Measurements from ENCODE around the gene GIT2. TPM values are rescaled to one million over a fixed set of nuclear protein-coding genes. Genes with fewer than 3 reads are reported as not detected.

The GIT2 gene
- total RNA-seq, 3 donors from 2014 or later = 41.3 to 53.1 (median 42.6) TPM

DNA sequence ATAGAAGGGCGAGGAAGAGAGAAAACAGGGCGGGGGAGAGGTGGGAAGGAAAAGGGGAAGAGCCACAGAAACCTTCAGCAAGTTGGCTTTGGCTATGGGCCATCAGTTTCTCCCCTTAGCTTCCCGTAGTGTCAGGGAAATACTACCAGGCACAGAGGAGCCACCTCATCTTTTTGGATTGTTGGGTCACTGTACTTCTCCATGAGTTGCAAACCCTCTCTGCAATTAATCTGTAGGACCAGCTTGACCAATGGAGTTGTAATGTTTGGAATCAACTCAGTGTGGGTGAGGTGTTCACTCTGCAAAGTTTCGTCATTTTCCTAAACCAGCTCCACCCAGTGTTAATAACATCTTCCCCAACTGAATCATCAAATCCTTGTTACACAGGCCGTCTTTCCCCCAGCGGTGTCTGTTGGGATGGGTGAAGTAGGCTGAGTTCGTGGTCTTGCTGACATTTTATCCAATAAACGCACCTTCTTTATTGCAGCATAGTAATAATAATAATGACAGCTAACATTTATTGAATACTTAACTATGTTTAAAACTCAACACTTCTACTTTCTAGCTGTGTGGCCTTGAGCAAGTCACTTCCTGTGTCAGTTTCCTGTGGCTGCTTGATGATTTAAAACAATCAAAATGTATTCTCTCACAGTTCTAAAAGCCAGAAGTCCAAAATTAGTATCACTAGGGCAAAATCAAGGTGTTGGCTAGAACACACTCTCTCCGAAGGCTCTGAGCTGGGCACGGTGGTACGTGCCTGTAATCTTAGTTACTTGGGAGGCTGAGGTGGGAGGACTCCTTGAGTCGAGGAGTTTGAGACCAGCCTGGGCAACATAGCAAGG lies 107.8 kb downstream of the GIT2 start:
- no peak for TF ChIP-seq POLR2A (IDR thresholded peaks at IDR 0.05)
- TF ChIP-seq, protein P1, sequence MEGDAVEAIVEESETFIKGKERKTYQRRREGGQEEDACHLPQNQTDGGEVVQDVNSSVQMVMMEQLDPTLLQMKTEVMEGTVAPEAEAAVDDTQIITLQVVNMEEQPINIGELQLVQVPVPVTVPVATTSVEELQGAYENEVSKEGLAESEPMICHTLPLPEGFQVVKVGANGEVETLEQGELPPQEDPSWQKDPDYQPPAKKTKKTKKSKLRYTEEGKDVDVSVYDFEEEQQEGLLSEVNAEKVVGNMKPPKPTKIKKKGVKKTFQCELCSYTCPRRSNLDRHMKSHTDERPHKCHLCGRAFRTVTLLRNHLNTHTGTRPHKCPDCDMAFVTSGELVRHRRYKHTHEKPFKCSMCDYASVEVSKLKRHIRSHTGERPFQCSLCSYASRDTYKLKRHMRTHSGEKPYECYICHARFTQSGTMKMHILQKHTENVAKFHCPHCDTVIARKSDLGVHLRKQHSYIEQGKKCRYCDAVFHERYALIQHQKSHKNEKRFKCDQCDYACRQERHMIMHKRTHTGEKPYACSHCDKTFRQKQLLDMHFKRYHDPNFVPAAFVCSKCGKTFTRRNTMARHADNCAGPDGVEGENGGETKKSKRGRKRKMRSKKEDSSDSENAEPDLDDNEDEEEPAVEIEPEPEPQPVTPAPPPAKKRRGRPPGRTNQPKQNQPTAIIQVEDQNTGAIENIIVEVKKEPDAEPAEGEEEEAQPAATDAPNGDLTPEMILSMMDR (IDR thresholded peaks at IDR 0.05) = no peak
- TF ChIP-seq POLR2AphosphoS5 (IDR thresholded peaks at IDR 0.05) = no peak
- H3K4me3 ChIP-seq = no peak overlapping the region
- no peak for DNase-seq (ENCODE audit: low spot score in 2 of 2)
- intact Hi-C loops (cut with DNase I; ENCODE audit: low total_unique reads) = no loop called here
- H3K27me3 ChIP-seq = no peaks in the 10 kb centered on the region
- H3K4me1 ChIP-seq = no peaks in the 10 kb centered on the region
- H3K9me3 ChIP-seq = no peaks in the 10 kb centered on the region
- H3K27ac ChIP-seq = peak overlapping the region in 1 of 2 donors; percentile 54
- no peaks in the 10 kb centered on the region for H3K36me3 ChIP-seq

DNA sequence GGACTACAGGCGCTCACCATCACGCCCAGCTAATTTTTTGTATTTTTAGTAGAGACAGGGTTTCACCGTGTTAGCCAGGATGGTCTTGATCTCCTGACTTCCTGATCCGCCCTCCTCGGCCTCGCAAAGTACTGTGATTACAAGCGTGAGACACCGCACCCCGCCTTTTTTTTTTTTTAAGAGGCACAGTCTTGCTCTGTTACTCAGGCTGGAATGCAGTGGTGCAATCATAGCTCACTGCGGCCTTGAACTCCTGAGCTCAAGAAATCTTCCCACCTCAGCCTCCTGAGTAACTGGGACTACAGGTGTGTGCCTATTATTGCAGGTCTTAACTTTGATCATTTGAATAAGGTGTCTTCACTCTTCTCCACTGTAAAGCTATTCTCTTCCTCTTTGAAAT lies 110.6 kb downstream of the GIT2 start:
- TF ChIP-seq, protein P1 (IDR thresholded peaks at IDR 0.05) = no peak
- no peak for TF ChIP-seq POLR2A (IDR thresholded peaks at IDR 0.05)
- no peak for TF ChIP-seq POLR2AphosphoS5 (IDR thresholded peaks at IDR 0.05)
- Histone ChIP-seq H3K36me3 (no peaks in the 10 kb centered on the region), H3K9me3 (no peaks in the 10 kb centered on the region), H3K4me3 (no peak overlapping the region), H3K4me1 (no peaks in the 10 kb centered on the region), H3K27ac (no peak overlapping the region), H3K27me3 (no peaks in the 10 kb centered on the region)
- intact Hi-C loops (cut with DNase I; ENCODE audit: low total_unique reads) = no loop called here
- DNase-seq (ENCODE audit: low spot score in 2 of 2) = no peak

DNA sequence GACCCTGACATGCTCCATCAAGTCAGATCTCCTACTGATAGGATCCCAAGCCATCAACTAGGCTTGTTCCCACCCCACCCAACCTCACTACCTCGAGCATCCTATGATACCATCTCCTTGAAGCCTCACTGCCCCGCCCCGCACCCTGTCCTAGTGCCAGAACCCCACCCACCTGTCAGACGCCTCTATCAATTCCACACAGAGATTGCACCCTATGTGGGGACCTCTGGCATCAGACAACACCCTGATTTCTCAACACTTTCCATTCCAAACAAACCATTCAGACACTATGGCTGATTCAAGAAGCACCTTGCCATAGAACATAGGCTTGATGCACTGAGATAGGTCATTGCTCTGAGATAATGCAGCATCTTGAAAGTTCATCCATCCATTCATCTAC lies 112.7 kb downstream of the GIT2 start:
- intact Hi-C loops (cut with DNase I; ENCODE audit: low total_unique reads) = no loop called here
- no peak overlapping the region for H3K4me3 ChIP-seq
- H3K27ac ChIP-seq = no peak overlapping the region
- no peak for TF ChIP-seq POLR2A (IDR thresholded peaks at IDR 0.05)
- no peak for TF ChIP-seq POLR2AphosphoS5 (IDR thresholded peaks at IDR 0.05)
- TF ChIP-seq, protein P1 (IDR thresholded peaks at IDR 0.05) = no peak
- H3K36me3 ChIP-seq = no peaks in the 10 kb centered on the region
- DNase-seq (ENCODE audit: low spot score in 2 of 2) = no peak
- H3K9me3 ChIP-seq = no peaks in the 10 kb centered on the region
- H3K27me3 ChIP-seq = no peaks in the 10 kb centered on the region
- peaks cover 6 to 9% of the 10 kb centered on the region in 2 donors for H3K4me1 ChIP-seq

DNA sequence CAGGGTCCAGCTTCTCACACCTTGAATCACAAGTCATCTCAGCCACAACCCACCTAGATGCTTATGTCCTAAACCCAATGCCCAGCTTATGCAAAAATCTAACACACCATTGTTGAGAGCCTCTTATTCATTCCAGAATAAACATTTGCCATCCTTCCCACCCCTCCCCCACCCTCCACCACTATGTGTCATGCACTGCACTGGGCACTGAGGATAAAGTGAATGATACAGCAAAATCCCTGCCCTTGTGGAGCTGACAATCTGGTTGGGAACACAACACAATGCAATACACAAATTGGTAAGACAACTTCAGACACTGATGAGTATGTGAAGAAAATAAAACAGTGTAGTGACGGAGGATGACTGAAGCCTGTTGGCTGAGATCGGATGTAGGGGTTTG lies 114.4 kb downstream of the GIT2 start:
- Histone ChIP-seq H3K9me3 (no peaks in the 10 kb centered on the region), H3K4me3 (no peak overlapping the region), H3K27me3 (no peaks in the 10 kb centered on the region), H3K36me3 (no peaks in the 10 kb centered on the region), H3K4me1 (peaks cover 6 to 9% of the 10 kb centered on the region in 2 donors), H3K27ac (no peak overlapping the region)
- intact Hi-C loops (cut with DNase I; ENCODE audit: low total_unique reads) = no loop called here
- TF ChIP-seq POLR2AphosphoS5 (IDR thresholded peaks at IDR 0.05) = no peak
- TF ChIP-seq, protein P1 (IDR thresholded peaks at IDR 0.05) = no peak
- TF ChIP-seq POLR2A (IDR thresholded peaks at IDR 0.05) = no peak
- no peak for DNase-seq (ENCODE audit: low spot score in 2 of 2)

DNA sequence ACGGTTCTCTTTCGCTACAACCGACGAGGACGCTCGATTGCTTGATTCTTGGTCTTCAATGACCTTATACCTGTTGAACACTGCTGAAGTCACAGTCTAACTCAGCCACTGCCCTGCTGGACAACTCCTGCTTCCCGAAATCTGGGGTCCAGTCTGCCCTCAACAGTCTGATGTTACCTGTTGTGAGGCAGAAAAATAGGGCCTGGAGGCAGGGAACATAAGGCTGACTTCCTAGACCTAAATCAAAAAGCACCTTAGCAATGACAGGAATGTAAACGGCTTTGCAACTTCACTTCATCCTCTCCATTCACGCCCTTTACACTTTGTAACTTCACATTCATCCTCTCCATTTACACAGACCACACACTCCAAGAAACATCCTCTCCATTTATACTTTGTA lies 115.2 kb downstream of the GIT2 start:
- no peaks in the 10 kb centered on the region for H3K27me3 ChIP-seq

More for the DNA sequence above, 115.2 kb downstream of the GIT2 start:
- DNase-seq (ENCODE audit: low spot score in 2 of 2) = no peak
- intact Hi-C loops (cut with DNase I; ENCODE audit: low total_unique reads) = no loop called here
- Histone ChIP-seq H3K4me1 (peaks cover 6 to 9% of the 10 kb centered on the region in 2 donors), H3K36me3 (no peaks in the 10 kb centered on the region), H3K27ac (peak overlapping the region; percentile 89 to 92), H3K9me3 (no peaks in the 10 kb centered on the region), H3K4me3 (peak overlapping the region; percentile 73 to 81 (median 81))
- TF ChIP-seq, protein P1 (IDR thresholded peaks at IDR 0.05) = no peak
- TF ChIP-seq POLR2A (IDR thresholded peaks at IDR 0.05) (no peak), POLR2AphosphoS5 (IDR thresholded peaks at IDR 0.05) (no peak)

All from breast epithelium (tissue), 4 donors.